ENCODE results near the gene MAP3K21.

Gene MAP3K21

GRCh38 chr1:233360525-233361102, 33.1 kb downstream of the MAP3K21 start:
- DNase-seq = no peak

- DNase-seq = peak; percentile 13
Measured at GRCh38 chr1:233361876-233362275, 34.4 kb downstream of the MAP3K21 start.

- no peak for DNase-seq
Measured at GRCh38 chr1:233362743-233363142, 35.2 kb downstream of the MAP3K21 start.

- DNase-seq = peak; percentile 68
Measured at GRCh38 chr1:233364026-233364425, 36.5 kb downstream of the MAP3K21 start.

GRCh38 chr1:233364695-233365539, 37.4 kb downstream of the MAP3K21 start:
- DNase-seq = peak; percentile 82

GRCh38 chr1:233366575-233366974, 39.1 kb downstream of the MAP3K21 start:
- DNase-seq = no peak

GRCh38 chr1:233367057-233367803, 39.7 kb downstream of the MAP3K21 start:
- peak; percentile 35 for DNase-seq

GRCh38 chr1:233368106-233368788, 40.7 kb downstream of the MAP3K21 start:
- peak; percentile 24 for DNase-seq

GRCh38 chr1:233368789-233369130, 41.2 kb downstream of the MAP3K21 start:
- DNase-seq = no peak

- no peak for DNase-seq
Measured at GRCh38 chr1:233372218-233373120, 44.9 kb downstream of the MAP3K21 start.

- DNase-seq = no peak
Measured at GRCh38 chr1:233373226-233373625, 45.7 kb downstream of the MAP3K21 start.

GRCh38 chr1:233375653-233376052, 48.1 kb downstream of the MAP3K21 start:
- no peak for DNase-seq

GRCh38 chr1:233376382-233377110, 49.0 kb downstream of the MAP3K21 start:
- DNase-seq = no peak

- no peak for DNase-seq
Measured at GRCh38 chr1:233379869-233380438, 52.4 kb downstream of the MAP3K21 start.

GRCh38 chr1:233381806-233382205, 54.3 kb downstream of the MAP3K21 start:
- DNase-seq = no peak

- DNase-seq = no peak
Measured at GRCh38 chr1:233383984-233384383, 56.5 kb downstream of the MAP3K21 start.

- no peak for DNase-seq
Measured at GRCh38 chr1:233386336-233386735, 58.8 kb downstream of the MAP3K21 start.

GRCh38 chr1:233387585-233387984, 60.1 kb downstream of the MAP3K21 start:
- DNase-seq = no peak

- DNase-seq = no peak
Measured at GRCh38 chr1:233389169-233389568, 61.6 kb downstream of the MAP3K21 start.

- no peak for DNase-seq
Measured at GRCh38 chr1:233389893-233390292, 62.4 kb downstream of the MAP3K21 start.
